Measurements from ENCODE around the gene TRAPPC12.
"Not testable (repeated sequence)": the region's sequence is repeated elsewhere in the genome, so short reads cannot be mapped to it uniquely, and the experiment has no call there.

Gene TRAPPC12

GRCh38 chr2:3446381-3446780 is 66.9 kb downstream of the TRAPPC12 start:
- in situ Hi-C loops (cut with HindIII; ENCODE audit: low pct_ligation_motif_present, low pct_unique_long_range_greater_than_20kb, low sequenced_read_pairs), result no loop called here
- no peak for DNase-seq

DNA sequence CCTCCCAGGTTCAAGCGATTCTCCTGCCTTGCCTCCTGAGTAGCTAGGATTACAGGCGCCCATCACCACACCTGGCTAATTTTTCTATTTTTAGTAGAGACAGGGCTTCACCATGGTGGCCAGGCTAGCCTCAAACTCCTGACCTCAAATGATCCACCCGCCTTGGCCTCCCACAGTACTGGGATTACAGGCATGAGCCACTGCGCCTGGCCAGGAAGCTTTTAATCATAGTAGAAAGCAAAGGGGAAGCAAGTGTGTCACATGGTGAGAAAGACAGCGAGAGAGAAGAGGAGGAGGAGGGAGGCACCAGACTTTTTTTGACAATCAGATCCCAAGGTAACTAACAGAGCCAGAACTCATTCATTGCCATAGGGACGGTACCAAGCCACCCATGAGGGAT is 67.7 kb downstream of the TRAPPC12 start:
- DNase-seq; in situ Hi-C loops (cut with HindIII; ENCODE audit: low pct_ligation_motif_present, low pct_unique_long_range_greater_than_20kb, low sequenced_read_pairs): not testable (repeated sequence)

DNA sequence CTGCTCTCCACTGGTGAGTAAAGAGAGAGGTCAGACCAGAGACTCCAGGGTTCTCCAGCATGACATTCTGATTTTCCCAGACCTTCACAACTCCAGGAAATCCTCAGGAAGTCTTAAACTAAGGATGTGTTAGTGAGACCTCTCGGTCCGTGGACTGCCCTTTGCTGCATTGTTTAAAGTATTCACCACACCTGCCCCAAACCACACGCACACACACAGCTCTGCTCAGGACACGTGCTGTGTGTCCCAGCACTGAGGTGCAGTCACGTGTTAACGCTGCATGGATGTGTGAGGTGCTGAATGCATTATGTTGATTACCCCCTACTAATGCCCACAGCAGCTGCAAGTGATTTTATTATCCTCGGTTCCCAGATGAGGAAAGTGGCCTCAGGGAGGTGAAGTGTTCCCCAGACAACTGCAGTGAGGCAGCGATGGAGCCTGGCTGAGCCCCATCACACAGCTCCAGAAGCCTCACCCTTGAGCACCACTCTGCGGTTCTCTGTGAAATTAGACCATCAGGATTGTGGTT is 68.4 kb downstream of the TRAPPC12 start:
- in situ Hi-C loops (cut with HindIII; ENCODE audit: low pct_ligation_motif_present, low pct_unique_long_range_greater_than_20kb, low sequenced_read_pairs), result no loop called here
- DNase-seq, result no peak

DNA sequence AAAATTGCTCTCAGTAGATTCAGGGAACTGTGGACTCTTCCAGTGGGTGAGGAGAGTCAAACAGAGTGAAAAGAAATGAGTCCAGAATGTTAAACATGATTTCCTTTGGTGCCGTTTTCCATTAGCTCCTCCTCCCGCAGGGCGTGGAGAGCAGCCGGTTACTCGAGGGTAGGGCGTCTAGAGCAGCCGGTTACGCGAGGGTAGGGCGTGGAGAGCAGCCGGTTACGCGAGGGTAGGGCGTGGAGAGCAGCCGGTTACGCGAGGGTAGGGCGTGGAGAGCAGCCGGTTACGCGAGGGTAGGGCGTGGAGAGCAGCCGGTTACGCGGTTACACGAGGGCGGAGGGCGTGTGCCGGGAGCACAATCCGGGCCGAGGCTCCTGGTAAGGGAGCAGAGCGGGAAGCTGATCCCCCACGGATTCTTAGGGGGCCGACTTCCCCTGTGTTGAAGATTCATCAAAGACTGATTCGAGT is 69.0 kb downstream of the TRAPPC12 start:
- DNase-seq; in situ Hi-C loops (cut with HindIII; ENCODE audit: low pct_ligation_motif_present, low pct_unique_long_range_greater_than_20kb, low sequenced_read_pairs): not testable (repeated sequence)

DNA sequence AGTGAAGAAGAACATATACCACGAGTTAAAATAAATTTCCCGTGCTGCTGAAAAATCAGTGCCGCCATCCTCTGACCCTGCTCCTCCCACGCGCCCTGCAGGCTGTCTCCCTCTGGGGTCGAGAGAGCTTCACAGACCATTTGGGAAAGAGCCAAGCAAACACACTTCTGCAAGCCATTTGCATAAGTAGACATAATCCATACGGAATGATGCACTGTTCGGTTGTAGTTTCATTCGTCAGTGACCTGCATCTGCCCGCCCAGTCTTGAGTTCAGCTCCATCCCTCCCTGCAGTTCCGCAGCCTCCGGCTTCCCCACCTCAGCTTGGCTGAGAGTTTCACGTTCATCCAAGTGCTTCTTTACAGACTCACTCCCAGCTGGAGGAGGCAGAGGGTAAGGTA is 69.6 kb downstream of the TRAPPC12 start:
- in situ Hi-C loops (cut with HindIII; ENCODE audit: low pct_ligation_motif_present, low pct_unique_long_range_greater_than_20kb, low sequenced_read_pairs), result no loop called here
- DNase-seq, result no peak

DNA sequence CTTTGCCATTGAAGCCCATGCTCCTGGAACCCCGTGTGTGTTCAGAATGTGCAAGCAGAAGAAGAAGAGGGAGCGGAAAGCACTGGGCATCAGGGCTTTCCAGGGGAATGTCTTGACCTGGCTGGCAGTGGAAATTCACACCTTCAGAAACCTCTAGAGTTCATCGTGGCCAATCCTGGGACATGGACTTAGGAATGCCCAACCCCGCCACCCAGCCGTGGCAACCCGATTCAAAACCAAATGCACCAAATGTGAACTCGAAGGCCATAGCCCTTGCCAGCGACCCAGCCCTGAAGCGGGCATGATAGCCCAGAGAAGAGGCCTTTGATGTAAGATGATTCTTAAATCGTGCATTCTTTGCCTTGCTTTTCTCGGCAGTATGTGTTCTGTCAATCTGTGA is 70.4 kb downstream of the TRAPPC12 start:
- no peak for DNase-seq
- in situ Hi-C loops (cut with HindIII; ENCODE audit: low pct_ligation_motif_present, low pct_unique_long_range_greater_than_20kb, low sequenced_read_pairs), result no loop called here

- DNase-seq, result no peak
- in situ Hi-C loops (cut with HindIII; ENCODE audit: low pct_ligation_motif_present, low pct_unique_long_range_greater_than_20kb, low sequenced_read_pairs), result no loop called here
Measured at GRCh38 chr2:3450385-3451010, 71.0 kb downstream of the TRAPPC12 start.

DNA sequence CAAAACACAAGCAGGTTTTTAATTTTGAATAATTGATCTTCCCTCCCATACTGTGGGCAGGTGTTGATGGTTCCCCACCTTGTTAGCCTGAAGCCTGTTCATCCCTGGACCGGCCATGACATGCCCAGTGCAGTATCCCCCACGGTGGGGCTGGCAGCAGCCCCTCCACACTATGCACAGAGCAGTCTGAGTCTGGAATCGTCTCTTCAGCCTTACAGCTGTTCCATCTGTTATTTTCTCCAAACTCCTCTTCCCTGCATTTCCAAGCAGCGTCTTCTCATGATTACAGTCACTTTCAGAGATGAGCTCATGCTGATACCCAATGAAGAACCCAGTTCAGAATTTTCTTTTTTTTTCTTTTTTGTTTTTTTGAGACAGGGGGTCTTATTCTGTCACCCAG is 71.7 kb downstream of the TRAPPC12 start:
- in situ Hi-C loops (cut with HindIII; ENCODE audit: low pct_ligation_motif_present, low pct_unique_long_range_greater_than_20kb, low sequenced_read_pairs), result no loop called here
- DNase-seq, result no peak

DNA sequence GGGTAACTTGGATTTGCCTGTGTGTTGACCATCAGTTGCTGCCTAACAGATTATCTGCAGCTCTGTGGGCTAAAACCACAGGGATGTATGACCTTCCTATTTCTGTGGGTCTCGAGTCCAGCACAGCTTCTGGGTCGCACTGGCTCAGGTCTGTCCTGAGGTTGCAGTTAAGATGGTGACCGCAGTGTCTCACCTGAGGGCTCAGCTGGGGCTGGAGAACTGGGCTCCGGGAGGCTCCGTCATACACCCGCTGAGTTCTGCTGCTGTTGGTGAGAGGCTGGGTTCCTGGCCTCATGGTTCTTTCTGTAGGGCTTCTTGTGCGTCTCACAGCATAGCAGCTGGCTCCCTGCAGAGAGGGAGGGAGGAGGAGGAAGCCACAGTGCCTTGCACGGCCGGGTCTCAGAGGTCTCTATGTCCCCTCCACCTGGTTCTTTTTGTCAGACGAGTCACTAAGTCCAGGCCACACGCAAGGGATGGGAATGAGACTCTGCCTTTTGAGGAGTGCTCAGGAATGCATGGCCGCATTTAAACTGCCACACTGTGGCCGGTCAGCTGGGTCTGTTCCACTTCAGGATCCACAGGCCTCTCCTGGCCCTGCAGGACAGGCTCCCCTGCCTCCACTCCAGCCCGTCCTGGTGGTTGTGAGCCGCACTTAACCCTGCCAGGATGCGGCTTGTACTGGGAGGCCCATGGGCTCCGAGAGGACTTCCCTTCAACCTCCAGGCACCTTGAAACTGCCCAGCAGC is 72.6 kb downstream of the TRAPPC12 start:
- in situ Hi-C loops (cut with HindIII; ENCODE audit: low pct_ligation_motif_present, low pct_unique_long_range_greater_than_20kb, low sequenced_read_pairs), result no loop called here
- no peak for DNase-seq

GRCh38 chr2:3453190-3453999 is 73.9 kb downstream of the TRAPPC12 start:
- in situ Hi-C loops (cut with HindIII; ENCODE audit: low pct_ligation_motif_present, low pct_unique_long_range_greater_than_20kb, low sequenced_read_pairs), result no loop called here

GRCh38 chr2:3454005-3454404 is 74.5 kb downstream of the TRAPPC12 start:
- DNase-seq; in situ Hi-C loops (cut with HindIII; ENCODE audit: low pct_ligation_motif_present, low pct_unique_long_range_greater_than_20kb, low sequenced_read_pairs): not testable (repeated sequence)

More at GRCh38 chr2:3453190-3453999, 73.9 kb downstream of the TRAPPC12 start:
- no peak for DNase-seq

DNA sequence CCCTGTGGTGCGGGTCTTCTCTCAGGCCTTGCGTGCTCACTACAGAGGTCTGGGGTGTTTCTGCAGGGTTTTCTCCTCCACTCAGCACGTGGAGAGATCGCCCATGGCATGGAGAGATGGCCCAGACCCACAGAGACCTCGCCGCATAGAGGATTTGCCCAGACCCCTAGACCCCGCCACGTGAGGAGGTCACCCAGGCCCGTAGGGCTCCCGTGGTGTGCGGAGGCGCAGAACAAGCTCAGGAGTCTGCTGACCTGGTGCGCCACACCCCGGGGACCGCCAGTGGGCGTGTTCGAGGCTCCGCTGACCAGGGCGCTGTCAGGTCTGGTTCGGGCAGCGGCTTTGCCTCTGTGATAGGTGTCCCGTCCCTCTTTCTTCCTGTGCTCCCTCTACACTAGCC is 75.3 kb downstream of the TRAPPC12 start:
- DNase-seq, result no peak
- in situ Hi-C loops (cut with HindIII; ENCODE audit: low pct_ligation_motif_present, low pct_unique_long_range_greater_than_20kb, low sequenced_read_pairs), result no loop called here

- in situ Hi-C loops (cut with HindIII; ENCODE audit: low pct_ligation_motif_present, low pct_unique_long_range_greater_than_20kb, low sequenced_read_pairs), result no loop called here
- DNase-seq, result no peak
Measured at GRCh38 chr2:3456125-3456524, 76.6 kb downstream of the TRAPPC12 start.

DNA sequence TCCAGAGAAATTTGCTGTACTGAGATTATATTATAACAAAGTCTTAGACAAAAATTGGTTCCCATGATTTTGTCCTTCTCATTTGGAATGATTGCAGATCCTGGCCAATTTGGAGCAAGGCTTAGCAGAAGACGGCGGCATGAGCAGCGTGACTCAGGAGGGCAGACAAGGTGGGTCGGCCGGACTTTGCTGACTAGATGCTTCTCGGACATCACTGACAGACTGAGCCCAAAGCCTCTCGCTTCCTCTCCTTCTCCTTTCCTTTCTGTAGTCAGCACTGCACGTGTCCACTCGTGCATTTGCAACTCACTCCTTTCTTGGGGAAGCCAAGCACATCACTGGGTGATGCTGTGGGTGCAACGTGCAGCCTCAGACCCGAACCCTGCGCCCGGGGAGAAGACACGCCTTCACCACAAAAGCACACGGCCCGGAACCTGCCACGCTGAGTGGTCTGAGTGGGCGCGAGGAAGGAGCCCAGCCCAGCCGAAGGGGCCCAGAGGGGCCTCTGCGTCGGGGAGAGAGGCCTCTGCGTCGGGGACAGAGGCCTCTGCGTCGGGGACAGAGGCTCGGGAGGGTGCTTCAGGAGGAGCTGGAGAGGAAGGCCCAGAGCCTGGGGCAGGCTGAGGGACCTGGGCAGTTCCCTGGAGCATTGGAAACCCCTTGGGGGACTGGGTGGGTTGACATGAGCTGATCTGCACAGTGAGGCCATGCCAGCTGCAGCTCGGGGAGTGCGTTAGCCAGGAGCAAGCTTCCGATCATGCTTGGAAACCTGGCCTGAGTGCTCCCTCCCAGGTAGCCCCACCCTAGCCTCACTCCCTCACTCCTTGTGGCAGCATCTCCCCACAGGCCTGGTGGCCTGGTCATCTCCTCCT is 78.3 kb downstream of the TRAPPC12 start:
- in situ Hi-C loops (cut with HindIII; ENCODE audit: low pct_ligation_motif_present, low pct_unique_long_range_greater_than_20kb, low sequenced_read_pairs), result no loop called here
- DNase-seq, result no peak

GRCh38 chr2:3458396-3459184 is 79.1 kb downstream of the TRAPPC12 start:
- in situ Hi-C loops (cut with HindIII; ENCODE audit: low pct_ligation_motif_present, low pct_unique_long_range_greater_than_20kb, low sequenced_read_pairs), result no loop called here
- DNase-seq, result no peak

- in situ Hi-C loops (cut with HindIII; ENCODE audit: low pct_ligation_motif_present, low pct_unique_long_range_greater_than_20kb, low sequenced_read_pairs), result no loop called here
- DNase-seq, result no peak
Measured at GRCh38 chr2:3459185-3460015, 79.9 kb downstream of the TRAPPC12 start.

DNA sequence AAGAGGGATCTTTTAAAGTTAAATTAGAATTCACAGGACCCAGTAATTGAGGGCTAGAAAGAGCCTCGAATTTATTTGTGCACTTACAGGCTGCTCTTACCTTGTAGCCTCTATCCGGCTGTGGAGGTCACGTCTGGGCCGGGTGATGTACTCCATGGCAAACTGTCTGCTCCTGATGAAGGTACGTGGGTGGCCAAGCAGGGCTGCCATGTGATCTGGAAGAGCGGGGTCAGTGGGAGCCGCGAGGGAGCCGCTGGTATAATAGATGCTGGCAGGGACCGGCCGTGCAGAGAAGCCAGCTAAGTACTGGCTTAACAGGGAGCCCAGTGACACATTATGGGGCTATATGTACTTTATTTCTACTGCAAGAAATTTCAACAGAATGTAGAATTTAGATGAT is 80.7 kb downstream of the TRAPPC12 start:
- no peak for DNase-seq
- in situ Hi-C loops (cut with HindIII; ENCODE audit: low pct_ligation_motif_present, low pct_unique_long_range_greater_than_20kb, low sequenced_read_pairs), result no loop called here
